Measurements from ENCODE around the gene AXDND1.
"Not testable (repeated sequence)": the region's sequence is repeated elsewhere in the genome, so short reads cannot be mapped to it uniquely, and the experiment has no call there.

Gene AXDND1

GRCh38 chr1:179490611-179491010, 124.8 kb downstream of the AXDND1 start:
- no peak for DNase-seq

- DNase-seq = no peak
Measured at GRCh38 chr1:179493323-179493722, 127.6 kb downstream of the AXDND1 start.

- no peak for DNase-seq
Measured at GRCh38 chr1:179506199-179506598, 140.4 kb downstream of the AXDND1 start.

GRCh38 chr1:179509384-179509783, 143.6 kb downstream of the AXDND1 start:
- no peak for DNase-seq

GRCh38 chr1:179510038-179510437, 144.3 kb downstream of the AXDND1 start:
- DNase-seq = no peak

GRCh38 chr1:179516976-179517705, 151.4 kb downstream of the AXDND1 start:
- no peak for DNase-seq

GRCh38 chr1:179518544-179518943, 152.8 kb downstream of the AXDND1 start:
- DNase-seq = not testable (repeated sequence)

- DNase-seq = no peak
Measured at GRCh38 chr1:179529482-179530195, 163.9 kb downstream of the AXDND1 start.

- no peak for DNase-seq
Measured at GRCh38 chr1:179530352-179530751, 164.6 kb downstream of the AXDND1 start.

GRCh38 chr1:179541774-179542173, 176.0 kb downstream of the AXDND1 start:
- DNase-seq = no peak

- no peak for DNase-seq
Measured at GRCh38 chr1:179545321-179545720, 179.6 kb downstream of the AXDND1 start.

- no peak for DNase-seq
Measured at GRCh38 chr1:179547021-179547535, 181.3 kb downstream of the AXDND1 start.

- no peak for DNase-seq
Measured at GRCh38 chr1:179548666-179549367, 183.0 kb downstream of the AXDND1 start.

GRCh38 chr1:179549368-179549700, 183.6 kb downstream of the AXDND1 start:
- DNase-seq = no peak

GRCh38 chr1:179550746-179551682, 185.2 kb downstream of the AXDND1 start:
- DNase-seq = no peak

- no peak for DNase-seq
Measured at GRCh38 chr1:179554427-179554826, 188.7 kb downstream of the AXDND1 start.

GRCh38 chr1:179558078-179558477, 192.3 kb downstream of the AXDND1 start:
- DNase-seq = no peak

- DNase-seq = no peak
Measured at GRCh38 chr1:179575497-179576314, 209.9 kb downstream of the AXDND1 start, which contains the start of gene NPHS2. Gene NPHS2, minus strand, starts transcription at chr1:179575948. Its CDS starts 84 bp downstream, at chr1:179575864.

GRCh38 chr1:179576509-179576908, 210.7 kb downstream of the AXDND1 start:
- no peak for DNase-seq

- DNase-seq = no peak
Measured at GRCh38 chr1:179583771-179584320, 218.1 kb downstream of the AXDND1 start.

All from activated CD4-positive, alpha-beta T cell treated with anti-CD3 and anti-CD28 coated beads for 48 hours (primary cell).